Measurements from ENCODE around the gene TRMT13. TPM values are rescaled to one million over a fixed set of nuclear protein-coding genes. Genes with fewer than 3 reads are reported as not detected.

Gene TRMT13
- total RNA-seq, 2 experiments from 2014 or later: 6.3 to 6.9 TPM

DNA sequence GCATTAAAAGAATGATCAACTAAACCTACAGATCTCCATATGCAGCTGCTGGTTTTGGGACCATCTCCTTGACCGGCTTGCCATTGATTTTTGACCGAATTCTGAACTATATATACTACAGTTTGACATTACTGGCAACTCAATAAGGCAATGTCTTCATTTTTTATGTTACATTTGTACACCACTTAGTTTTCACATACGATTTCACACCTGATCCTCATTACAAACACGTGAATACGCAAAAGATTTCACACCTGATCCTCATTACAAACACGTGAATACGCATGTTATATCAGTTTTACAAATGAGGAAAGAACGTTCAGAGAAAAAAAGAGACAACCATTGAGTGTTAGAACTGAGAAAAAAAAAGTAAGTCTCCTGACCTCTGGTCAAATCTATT lies 1.3 kb upstream of the TRMT13 start:
- POLR2A ChIA-PET: no interaction called here
- Histone ChIP-seq H3K27me3 (ENCODE audit: control insufficient read depth in 1 of 2, insufficient read depth in 2 of 2, low read length in 2 of 2) (no peaks in the 10 kb centered on the region), H3K36me3 (ENCODE audit: insufficient read depth, low read length) (peaks cover under 1% of the 10 kb centered on the region), H3K4me3 (ENCODE audit: low read length) (peak overlapping the region; percentile 77), H3K4me1 (ENCODE audit: insufficient read depth, low read length) (peaks cover 12% of the 10 kb centered on the region), H3K9me3 (ENCODE audit: control insufficient read depth in 1 of 2, insufficient read depth in 1 of 2, low read length in 2 of 2) (no peaks in the 10 kb centered on the region), H3K27ac (ENCODE audit: low read depth in 1 of 2, low read length in 2 of 2) (no peak overlapping the region)
- H3K4me3 Mint-ChIP-seq: peak overlapping the region; percentile 89
- H3K27ac Mint-ChIP-seq: no peak overlapping the region
- no peak for DNase-seq
- H3K27me3 Mint-ChIP-seq: no peaks in the 10 kb centered on the region
- no peak for TF ChIP-seq CTCF (IDR thresholded peaks at IDR 0.05)
- no peak for ATAC-seq (ENCODE audit: poor library complexity)
- peaks cover 43% of the 10 kb centered on the region for H3K4me1 Mint-ChIP-seq (ENCODE audit: low read depth)
- H3K9me3 Mint-ChIP-seq: no peaks in the 10 kb centered on the region
- CTCF ChIA-PET: no interaction called here
- intact Hi-C loops (cut with DNase I, micrococcal nuclease): loop anchor here (1.0 to 10.0 kb wide), 12 partner anchors 91 to 1261 kb away; partner anchors contain the start of genes CDC14A (in 1 of the 2), DBT (in 1 of the 2), EXTL2 (in 1 of the 2) and RTCA (in 1 of the 2)
- peaks cover 20% of the 10 kb centered on the region for H3K36me3 Mint-ChIP-seq (ENCODE audit: low read depth)

GRCh38 chr1:100134872-100135271 lies 1.9 kb downstream of the TRMT13 start:
- H3K4me1 Mint-ChIP-seq (ENCODE audit: low read depth): peaks cover 47% of the 10 kb centered on the region
- no peak overlapping the region for H3K27ac Mint-ChIP-seq
- DNase-seq (no peak), ATAC-seq (ENCODE audit: poor library complexity) (no peak)
- no peaks in the 10 kb centered on the region for H3K27me3 ChIP-seq (ENCODE audit: control insufficient read depth in 1 of 2, insufficient read depth in 2 of 2, low read length in 2 of 2)
- CTCF ChIA-PET: no interaction called here
- peak overlapping the region; percentile 81 for H3K4me3 Mint-ChIP-seq
- POLR2A ChIA-PET: no interaction called here
- no peak overlapping the region for H3K27ac ChIP-seq (ENCODE audit: low read depth in 1 of 2, low read length in 2 of 2)
- peaks cover 50% of the 10 kb centered on the region for H3K36me3 Mint-ChIP-seq (ENCODE audit: low read depth)
- H3K4me3 ChIP-seq (ENCODE audit: low read length): no peak overlapping the region
- no peaks in the 10 kb centered on the region for H3K27me3 Mint-ChIP-seq
- H3K36me3 ChIP-seq (ENCODE audit: insufficient read depth, low read length): peaks cover 33% of the 10 kb centered on the region
- intact Hi-C loops (cut with DNase I, micrococcal nuclease): loop anchor here (5.0 to 10.0 kb wide), 9 partner anchors 112 to 760 kb away; partner anchors contain the start of genes CDC14A (in 1 of the 2), DBT (in 1 of the 2), EXTL2 (in 1 of the 2) and RTCA (in 1 of the 2)
- peaks cover 12% of the 10 kb centered on the region for H3K4me1 ChIP-seq (ENCODE audit: insufficient read depth, low read length)
- TF ChIP-seq CTCF (IDR thresholded peaks at IDR 0.05): no peak
- H3K9me3 ChIP-seq (ENCODE audit: control insufficient read depth in 1 of 2, insufficient read depth in 1 of 2, low read length in 2 of 2): no peaks in the 10 kb centered on the region
- no peaks in the 10 kb centered on the region for H3K9me3 Mint-ChIP-seq

GRCh38 chr1:100137602-100138001 lies 4.6 kb downstream of the TRMT13 start:
- no peaks in the 10 kb centered on the region for H3K27me3 ChIP-seq (ENCODE audit: control insufficient read depth in 1 of 2, insufficient read depth in 2 of 2, low read length in 2 of 2)
- peaks cover 60% of the 10 kb centered on the region for H3K36me3 ChIP-seq (ENCODE audit: insufficient read depth, low read length)
- H3K4me3 ChIP-seq (ENCODE audit: low read length): no peak overlapping the region
- no peaks in the 10 kb centered on the region for H3K9me3 ChIP-seq (ENCODE audit: control insufficient read depth in 1 of 2, insufficient read depth in 1 of 2, low read length in 2 of 2)
- peaks cover 75% of the 10 kb centered on the region for H3K36me3 Mint-ChIP-seq (ENCODE audit: low read depth)
- intact Hi-C loops (cut with DNase I, micrococcal nuclease): loop anchor here in 1 of 2 experiments (10.0 kb wide), 2 partner anchors 333 to 757 kb away; partner anchors contain the start of genes EXTL2 and SLC30A7
- CTCF ChIA-PET: no interaction called here
- H3K4me3 Mint-ChIP-seq: no peak overlapping the region
- no peaks in the 10 kb centered on the region for H3K9me3 Mint-ChIP-seq
- no peak overlapping the region for H3K27ac Mint-ChIP-seq
- no peak for TF ChIP-seq CTCF (IDR thresholded peaks at IDR 0.05)
- DNase-seq: no peak
- no peaks in the 10 kb centered on the region for H3K27me3 Mint-ChIP-seq
- no peak overlapping the region for H3K27ac ChIP-seq (ENCODE audit: low read depth in 1 of 2, low read length in 2 of 2)
- ATAC-seq (ENCODE audit: poor library complexity): no peak
- POLR2A ChIA-PET: no interaction called here
- H3K4me1 Mint-ChIP-seq (ENCODE audit: low read depth): peaks cover 47% of the 10 kb centered on the region
- peaks cover 5% of the 10 kb centered on the region for H3K4me1 ChIP-seq (ENCODE audit: insufficient read depth, low read length)

Measured in CD4-positive, alpha-beta T cell (primary cell).